HCT116 (cell line): Measurements from ENCODE around the gene GAREM2. TPM values are rescaled to one million over a fixed set of nuclear protein-coding genes. Genes with fewer than 3 reads are reported as not detected.

Source experiments
- ATAC-seq: fragments of 200-7000 bp; cut with Tn5 transposase; 2 replicates; pipeline ENCODE4 v1.9.1; 2020; ENCODE audit warnings: mild to moderate bottlenecking, moderate library complexity
- BruUV-seq: library from RNA; stranded (reverse); fragments of 400-500 nt; replicated peaks from 2 replicates; lab custom pipeline; 2021; lab: Mats Ljungman, UMichigan
- CTCF ChIA-PET: fragments of 300-600 bp; sonication (Branson Sonifier 250); formaldehyde crosslinking; loops from one replicate; lab custom pipeline; 2021; ENCODE audit warnings: antibody characterized with exemption; lab: Charles Lee
- POLR2A ChIA-PET: fragments of 300-600, 350-600 bp; sonication (Branson Sonifier 250); formaldehyde crosslinking; loops from one replicate; lab custom pipeline; 2021; ENCODE audit warnings: antibody characterized with exemption; lab: Charles Lee
- RAD21 ChIA-PET, 2 experiments: fragments of 300-600 bp; sonication (Branson Sonifier 250); formaldehyde crosslinking; loops; one replicate each; lab custom pipeline; 2023; ENCODE audit warnings: low total read pairs in 2 of 2; ENCODE audit not compliant: uncharacterized antibody in 2 of 2, unreplicated experiment in 2 of 2, low non-redundant PET in 1 of 2; lab: Charles Lee
- DNase-seq: peaks from one replicate; pipeline ENCODE4 v3.0.0-alpha.2; 2010; ENCODE audit warnings: low read depth, low spot score
- H2AFZ ChIP-seq: fragments of 200-600 bp; shearing (Covaris generic), sonication (generic); 2 replicates; pipeline ENCODE4 v1.6.1; 2017; ENCODE audit warnings: low read depth, mixed run types, mixed read lengths, antibody characterized with exemption, low read length; ENCODE audit not compliant: poor library complexity, severe bottlenecking
- H3K27ac ChIP-seq: 2 replicates; pipeline ENCODE4 v1.5.1; 2012; ENCODE audit warnings: low read depth, low read length
- H3K27me3 ChIP-seq: fragments of 200-600 bp; sonication (generic); 2 replicates; pipeline ENCODE4 v1.6.1; 2016; ENCODE audit warnings: mixed run types, low read length, mixed read lengths; ENCODE audit not compliant: insufficient read depth
- H3K36me3 ChIP-seq, 2 experiments: fragments of 200-500 bp in 1 of 2; fragments of 200-600 bp in 1 of 2; sonication (Bioruptor generic) in 1 of 2; sonication (generic) in 1 of 2; 2 replicates each; pipeline versions ENCODE4 v1.5.1 to v1.6.1; 2014 to 2016; ENCODE audit warnings: low read length in 2 of 2, inconsistent platforms in 1 of 2, mixed read lengths in 1 of 2, mixed run types in 1 of 2; ENCODE audit not compliant: insufficient read depth in 2 of 2, control insufficient read depth in 1 of 2
- H3K4me1 ChIP-seq, 2 experiments: fragments of 200-600 bp in 1 of 2; sonication (generic) in 1 of 2; 2 replicates each; pipeline versions ENCODE4 v1.5.1 to v1.6.1; 2012 to 2017; ENCODE audit warnings: low read length in 2 of 2, inconsistent platforms in 1 of 2, mild to moderate bottlenecking in 1 of 2, mixed read lengths in 1 of 2, mixed run types in 1 of 2, moderate library complexity in 1 of 2; ENCODE audit not compliant: insufficient read depth in 2 of 2, control insufficient read depth in 1 of 2
- H3K4me2 ChIP-seq: fragments of 200-600 bp; sonication (generic); 2 replicates; pipeline ENCODE4 v1.6.1; 2017; ENCODE audit warnings: mixed run types, low read length, mixed read lengths
- H3K4me3 ChIP-seq, 2 experiments: fragments of 200-600 bp in 1 of 2; sonication (generic) in 1 of 2; replicated peaks in 1 of 2; 2 replicates each; pipeline ENCODE4 v1.5.1; 2011 to 2016; ENCODE audit warnings: low read length in 2 of 2, control low read depth in 1 of 2, low read depth in 1 of 2, mild to moderate bottlenecking in 1 of 2, mixed read lengths in 1 of 2, mixed run types in 1 of 2
- H3K79me2 ChIP-seq: fragments of 200-600 bp; sonication (generic); 2 replicates; pipeline ENCODE4 v1.6.1; 2017; ENCODE audit warnings: mild to moderate bottlenecking, mixed run types, low read length, moderate library complexity, mixed read lengths; ENCODE audit not compliant: insufficient read depth
- H3K9ac ChIP-seq: fragments of 200-600 bp; sonication (generic); 2 replicates; pipeline ENCODE4 v1.6.1; 2016; ENCODE audit warnings: low read length, mixed read lengths
- H3K9me2 ChIP-seq: fragments of 200-600 bp; sonication (generic), shearing (Covaris generic); 2 replicates; pipeline ENCODE4 v1.6.1; 2017; ENCODE audit warnings: mixed run types, mild to moderate bottlenecking, moderate library complexity; ENCODE audit not compliant: insufficient read depth
- H3K9me3 ChIP-seq, 2 experiments: fragments of 200-500 bp in 1 of 2; fragments of 200-600 bp in 1 of 2; sonication (Bioruptor generic) in 1 of 2; sonication (generic) in 1 of 2; 2 replicates each; pipeline ENCODE4 v1.6.1; 2014 to 2017; ENCODE audit warnings: low read length in 2 of 2, mixed read lengths in 2 of 2, inconsistent platforms in 1 of 2, low read depth in 1 of 2, mild to moderate bottlenecking in 1 of 2, mixed run types in 1 of 2, moderate library complexity in 1 of 2; ENCODE audit not compliant: control insufficient read depth in 1 of 2, insufficient read depth in 1 of 2
- H4K20me1 ChIP-seq: fragments of 200-600 bp; sonication (generic), shearing (Covaris generic); 2 replicates; pipeline ENCODE4 v1.6.1; 2017; ENCODE audit warnings: mixed run types, mild to moderate bottlenecking, moderate library complexity; ENCODE audit not compliant: insufficient read depth
- CBX3 ChIP-seq: IDR thresholded peaks from 2 replicates; pipeline ENCODE4 v1.6.1; 2012; ENCODE audit warnings: low read depth
- CEBPB ChIP-seq: IDR thresholded peaks from 2 replicates; pipeline ENCODE4 v1.6.1; 2012; ENCODE audit warnings: low read depth
- FOSL1 ChIP-seq: IDR thresholded peaks from 2 replicates; pipeline ENCODE4 v1.6.1; 2012; ENCODE audit warnings: low read depth
- POLR2AphosphoS5 ChIP-seq: IDR thresholded peaks from 2 replicates; pipeline ENCODE4 v1.6.1; 2011; ENCODE audit warnings: mild to moderate bottlenecking, low read depth, low read length, moderate library complexity
- YY1 ChIP-seq: IDR thresholded peaks from 2 replicates; pipeline ENCODE4 v1.6.1; 2011; ENCODE audit warnings: low read length, low read depth, moderate library complexity, mild to moderate bottlenecking; ENCODE audit not compliant: insufficient replicate concordance; ENCODE audit errors: extremely low read depth
- ZNF274 ChIP-seq: fragments of 200-500 bp; sonication (Bioruptor generic); IDR thresholded peaks from 2 replicates; pipeline ENCODE4 v1.6.1; 2014; ENCODE audit warnings: mild to moderate bottlenecking, low read depth, low read length, inconsistent platforms
- intact Hi-C: fragments of 100-400 bp; cut with micrococcal nuclease; formaldehyde crosslinking; loops from 2 replicates; pipeline ENCODE4 v1.10.0; 2022
- total RNA-seq: library from RNA; stranded (reverse); gene quantifications from one replicate; pipeline ENCODE4 v1.2.1, GENCODE V29; 2021; ENCODE audit not compliant: unreplicated experiment
- TF ChIP-seq, protein P1 (sequence below): IDR thresholded peaks from 2 replicates; pipeline ENCODE4 v1.6.1; 2011; ENCODE audit warnings: mild to moderate bottlenecking, low read length, moderate library complexity; ENCODE audit not compliant: insufficient replicate concordance; ENCODE audit errors: extremely low read depth

Gene GAREM2
- total RNA-seq, 1 experiment from 2014 or later, result 13.3 TPM

DNA sequence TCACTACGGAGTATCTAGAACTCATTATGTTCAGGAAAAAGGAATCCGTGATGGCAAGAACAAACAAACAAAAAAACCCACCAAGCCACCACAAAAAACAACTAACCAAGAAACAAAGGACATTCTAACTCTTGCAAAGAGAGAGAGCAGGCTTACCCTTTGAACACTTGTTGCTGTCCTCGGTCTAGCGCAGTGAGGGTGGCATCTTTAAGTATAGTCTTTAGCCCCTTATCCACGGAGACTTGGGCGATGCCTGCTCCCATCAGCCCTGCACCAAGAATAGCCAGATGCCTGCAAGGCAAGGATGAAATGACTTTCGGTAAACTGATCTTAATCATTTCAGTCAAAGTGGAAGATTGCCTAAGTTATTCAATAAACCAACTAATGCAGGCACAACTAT lies 31.0 kb downstream of the GAREM2 start:
- DNase-seq, result no peak
- intact Hi-C loops, result no loop called here
- ATAC-seq, result no peak
- no peak overlapping the region for H2AFZ ChIP-seq
- H3K4me1 ChIP-seq, result no peaks in the 10 kb centered on the region
- H4K20me1 ChIP-seq, result no peaks in the 10 kb centered on the region
- ChIA-PET RAD21 (no interaction called here), CTCF (no interaction called here), POLR2A (no interaction called here)
- H3K79me2 ChIP-seq, result no peaks in the 10 kb centered on the region
- TF ChIP-seq POLR2AphosphoS5 (no peak), ZNF274 (no peak), FOSL1 (no peak), CEBPB (no peak)
- TF ChIP-seq, protein P1, sequence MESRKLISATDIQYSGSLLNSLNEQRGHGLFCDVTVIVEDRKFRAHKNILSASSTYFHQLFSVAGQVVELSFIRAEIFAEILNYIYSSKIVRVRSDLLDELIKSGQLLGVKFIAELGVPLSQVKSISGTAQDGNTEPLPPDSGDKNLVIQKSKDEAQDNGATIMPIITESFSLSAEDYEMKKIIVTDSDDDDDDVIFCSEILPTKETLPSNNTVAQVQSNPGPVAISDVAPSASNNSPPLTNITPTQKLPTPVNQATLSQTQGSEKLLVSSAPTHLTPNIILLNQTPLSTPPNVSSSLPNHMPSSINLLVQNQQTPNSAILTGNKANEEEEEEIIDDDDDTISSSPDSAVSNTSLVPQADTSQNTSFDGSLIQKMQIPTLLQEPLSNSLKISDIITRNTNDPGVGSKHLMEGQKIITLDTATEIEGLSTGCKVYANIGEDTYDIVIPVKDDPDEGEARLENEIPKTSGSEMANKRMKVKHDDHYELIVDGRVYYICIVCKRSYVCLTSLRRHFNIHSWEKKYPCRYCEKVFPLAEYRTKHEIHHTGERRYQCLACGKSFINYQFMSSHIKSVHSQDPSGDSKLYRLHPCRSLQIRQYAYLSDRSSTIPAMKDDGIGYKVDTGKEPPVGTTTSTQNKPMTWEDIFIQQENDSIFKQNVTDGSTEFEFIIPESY, result no peak
- no peaks in the 10 kb centered on the region for H3K9me2 ChIP-seq
- no peak overlapping the region for H3K9ac ChIP-seq
- BruUV-seq, result no TSS peak
- H3K4me2 ChIP-seq, result no peak overlapping the region
- H3K36me3 ChIP-seq, result peaks cover 9 to 29% of the 10 kb centered on the region in 2 experiments; a peak in 3 of 4 replicates
- H3K27me3 ChIP-seq, result no peaks in the 10 kb centered on the region
- H3K4me3 ChIP-seq, result no peak overlapping the region
- no peak overlapping the region for H3K27ac ChIP-seq
- no peaks in the 10 kb centered on the region for H3K9me3 ChIP-seq

DNA sequence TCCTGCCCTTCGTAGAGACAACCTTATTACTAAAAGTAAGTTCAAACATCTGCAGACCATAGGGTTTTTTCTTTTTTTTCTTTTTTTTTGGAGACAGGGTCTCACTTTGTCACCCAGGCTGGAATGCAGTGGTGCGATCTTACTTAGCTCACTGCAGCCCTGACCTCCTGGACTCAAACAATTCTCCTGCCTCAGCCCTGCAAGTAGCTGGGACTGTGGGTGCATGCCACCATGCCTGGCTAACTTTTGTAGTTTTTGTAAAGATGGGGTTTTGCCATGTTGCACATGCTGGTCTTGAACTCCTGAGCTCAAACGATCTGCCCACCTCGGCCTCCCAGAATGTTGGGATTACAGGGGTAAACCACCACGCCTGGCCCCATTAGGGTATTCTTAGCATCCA lies 39.1 kb downstream of the GAREM2 start:
- no peaks in the 10 kb centered on the region for H3K9me3 ChIP-seq
- DNase-seq, result no peak
- TF ChIP-seq CBX3 (no peak), FOSL1 (no peak), YY1 (no peak)
- no peak for ATAC-seq
- H4K20me1 ChIP-seq, result no peaks in the 10 kb centered on the region
- H2AFZ ChIP-seq, result no peak overlapping the region
- BruUV-seq, result no TSS peak
- no peak overlapping the region for H3K4me3 ChIP-seq
- no peaks in the 10 kb centered on the region for H3K9me2 ChIP-seq
- POLR2A ChIA-PET, result no interaction called here
- peaks cover 10 to 39% of the 10 kb centered on the region in 2 experiments for H3K36me3 ChIP-seq
- CTCF ChIA-PET, result no interaction called here
- no peak overlapping the region for H3K27ac ChIP-seq
- H3K27me3 ChIP-seq, result no peaks in the 10 kb centered on the region
- H3K9ac ChIP-seq, result no peak overlapping the region
- RAD21 ChIA-PET, result no interaction called here
- no peaks in the 10 kb centered on the region for H3K4me1 ChIP-seq
- no peak overlapping the region for H3K4me2 ChIP-seq
- intact Hi-C loops, result no loop called here
- H3K79me2 ChIP-seq, result no peaks in the 10 kb centered on the region
